Breast epithelium (tissue), 4 donors: ENCODE measurements around the gene TP53I13. TPM values are rescaled to one million over a fixed set of nuclear protein-coding genes. Genes with fewer than 3 reads are reported as not detected.
A peak's percentile ranks its signal among the peaks of the same experiment; 100 is the strongest.

Experiments used
- DNase-seq, 2 donors: peaks; one replicate each; pipeline ENCODE4 v3.0.0-alpha.2; 2019; ENCODE audit warnings: low spot score in 2 of 2
- H3K27ac ChIP-seq, 2 donors: fragments of 200-600 bp; sonication (generic) in 1 of 2; one replicate each; pipeline ENCODE4 v1.5.1; 2016 to 2019; ENCODE audit warnings: mild to moderate bottlenecking in 1 of 2
- H3K27me3 ChIP-seq, 2 donors: fragments of 200-600 bp; sonication (generic) in 1 of 2; one replicate each; pipeline versions ENCODE4 v1.5.1 to v1.6.0; 2017 to 2019; ENCODE audit warnings: control low read depth in 1 of 2, mild to moderate bottlenecking in 1 of 2
- H3K36me3 ChIP-seq: fragments of 200-600 bp; one replicate; pipeline ENCODE4 v1.5.1; 2019
- H3K4me1 ChIP-seq, 2 donors: fragments of 200-600 bp; sonication (generic); one replicate each; pipeline ENCODE4 v1.5.1; 2016 to 2019; ENCODE audit warnings: control low read depth in 1 of 2
- H3K4me3 ChIP-seq, 3 donors: fragments of 200-600 bp; sonication (generic); 1 replicate in 2 of 3; 2 replicates in 1 of 3; pipeline ENCODE4 v1.5.1; 2016 to 2019; ENCODE audit warnings: mild to moderate bottlenecking in 3 of 3, moderate library complexity in 2 of 3
- H3K9me3 ChIP-seq, 2 donors: fragments of 200-600 bp; sonication (generic) in 1 of 2; one replicate each; pipeline ENCODE4 v1.5.1; 2016 to 2019; ENCODE audit warnings: control low read depth in 1 of 2
- CTCF ChIP-seq, 3 donors: fragments of 450-650 bp; IDR thresholded peaks; one replicate each; pipeline ENCODE4 v1.5.1; 2016 to 2017; ENCODE audit warnings: antibody characterized with exemption in 3 of 3, mild to moderate bottlenecking in 3 of 3, moderate library complexity in 3 of 3
- POLR2A ChIP-seq: fragments of 450-650 bp; IDR thresholded peaks from one replicate; pipeline ENCODE4 v1.6.1; 2016; ENCODE audit warnings: antibody characterized with exemption, mild to moderate bottlenecking, moderate library complexity
- POLR2AphosphoS5 ChIP-seq, 3 donors: sonication (generic); formaldehyde crosslinking; IDR thresholded peaks; one replicate each; pipeline ENCODE4 v1.6.1; 2017; ENCODE audit warnings: antibody characterized with exemption in 3 of 3
- intact Hi-C: fragments of 100-400 bp; cut with DNase I; formaldehyde crosslinking; loops from one replicate; pipeline ENCODE4 v1.15.1; 2023; ENCODE audit warnings: low total_unique reads
- total RNA-seq, 3 donors: library from RNA; depleted of rRNA; stranded (reverse); fragments of >200 nt; gene quantifications; one replicate each; pipeline ENCODE4 v1.1.0, GENCODE V29; 2016

TP53I13 gene
- total RNA-seq, 3 donors from 2014 or later, result 34.1 to 114 (median 56.0) TPM

- intact Hi-C loops, result no loop called here
- peak overlapping the region; percentile 43 to 59 for H3K27ac ChIP-seq
- H3K27me3 ChIP-seq, result no peaks in the 10 kb centered on the region
- no peaks in the 10 kb centered on the region for H3K36me3 ChIP-seq
- no peaks in the 10 kb centered on the region for H3K9me3 ChIP-seq
- H3K4me3 ChIP-seq, result peak overlapping the region; percentile 31 to 63 (median 44)
- DNase-seq, result peak in 1 of 2 donors; percentile 62
- peak in 2 of 3 donors; percentile 44 to 53 for TF ChIP-seq CTCF (IDR thresholded peaks at IDR 0.05)
- no peak for TF ChIP-seq POLR2AphosphoS5 (IDR thresholded peaks at IDR 0.05)
- H3K4me1 ChIP-seq, result peaks cover 17 to 18% of the 10 kb centered on the region in 2 donors
Observed at GRCh38 chr17:29617481-29618271, 49.2 kb downstream of the TP53I13 start.

GRCh38 chr17:29618272-29619065 is 50.0 kb downstream of the TP53I13 start:
- peaks cover 15 to 18% of the 10 kb centered on the region in 2 donors for H3K4me1 ChIP-seq
- no peaks in the 10 kb centered on the region for H3K27me3 ChIP-seq
- no peaks in the 10 kb centered on the region for H3K9me3 ChIP-seq
- H3K4me3 ChIP-seq, result peak overlapping the region; percentile 31 to 63 (median 44)
- no peaks in the 10 kb centered on the region for H3K36me3 ChIP-seq
- H3K27ac ChIP-seq, result peak overlapping the region in 1 of 2 donors; percentile 59
- no peak for DNase-seq
- TF ChIP-seq POLR2A (no peak), POLR2AphosphoS5 (IDR thresholded peaks at IDR 0.05) (no peak), CTCF (IDR thresholded peaks at IDR 0.05) (no peak)
- intact Hi-C loops, result no loop called here

GRCh38 chr17:29619251-29619650 is 50.8 kb downstream of the TP53I13 start:
- Histone ChIP-seq H3K36me3 (no peaks in the 10 kb centered on the region), H3K4me3 (no peak overlapping the region), H3K4me1 (peaks cover 10 to 18% of the 10 kb centered on the region in 2 donors), H3K27ac (no peak overlapping the region), H3K9me3 (no peaks in the 10 kb centered on the region), H3K27me3 (no peaks in the 10 kb centered on the region)
- intact Hi-C loops, result no loop called here
- no peak for DNase-seq
- TF ChIP-seq POLR2AphosphoS5 (IDR thresholded peaks at IDR 0.05) (no peak), POLR2A (no peak), CTCF (IDR thresholded peaks at IDR 0.05) (no peak)

GRCh38 chr17:29620271-29620670 is 51.8 kb downstream of the TP53I13 start:
- Histone ChIP-seq H3K4me1 (peaks cover 10 to 18% of the 10 kb centered on the region in 2 donors), H3K36me3 (no peaks in the 10 kb centered on the region), H3K27ac (no peak overlapping the region), H3K27me3 (no peaks in the 10 kb centered on the region), H3K4me3 (no peak overlapping the region), H3K9me3 (no peaks in the 10 kb centered on the region)
- TF ChIP-seq POLR2A, result no peak
- TF ChIP-seq POLR2AphosphoS5 (IDR thresholded peaks at IDR 0.05), result no peak
- TF ChIP-seq CTCF (IDR thresholded peaks at IDR 0.05), result no peak
- intact Hi-C loops, result no loop called here
- DNase-seq, result no peak
